Neuronal stem cell (in vitro differentiated cells): ENCODE results near the gene ZNF670.

Experiments used
- DNase-seq: peaks from one replicate; pipeline ENCODE4 v3.0.0-alpha.2; 2013; ENCODE audit warnings: low spot score
- H2AFZ ChIP-seq: one replicate; pipeline ENCODE4 v1.6.1; 2013; ENCODE audit warnings: mild to moderate bottlenecking, low read length, inconsistent platforms
- H2AK5ac ChIP-seq: 2 replicates; pipeline ENCODE4 v1.6.1; 2013; ENCODE audit warnings: low read depth, mild to moderate bottlenecking, inconsistent platforms, low read length, moderate library complexity, mixed read lengths
- H2BK120ac ChIP-seq: 2 replicates; pipeline ENCODE4 v1.6.1; 2013; ENCODE audit warnings: low read depth, mild to moderate bottlenecking, inconsistent platforms, low read length, moderate library complexity, mixed read lengths
- H2BK12ac ChIP-seq: one replicate; pipeline ENCODE4 v1.6.1; 2013; ENCODE audit warnings: low read length, inconsistent platforms
- H2BK15ac ChIP-seq: 2 replicates; pipeline ENCODE4 v1.6.1; 2013; ENCODE audit warnings: mild to moderate bottlenecking, low read length, inconsistent platforms, mixed read lengths
- H2BK5ac ChIP-seq: one replicate; pipeline ENCODE4 v1.6.1; 2013; ENCODE audit warnings: inconsistent platforms, mild to moderate bottlenecking, low read length, moderate library complexity
- H3K14ac ChIP-seq: one replicate; pipeline ENCODE4 v1.6.1; 2013; ENCODE audit warnings: low read length, inconsistent platforms
- H3K18ac ChIP-seq: 2 replicates; pipeline ENCODE4 v1.6.1; 2013; ENCODE audit warnings: low read length, inconsistent platforms
- H3K23ac ChIP-seq: 2 replicates; pipeline ENCODE4 v1.6.1; 2013; ENCODE audit warnings: low read depth, mild to moderate bottlenecking, mixed read lengths, low read length, inconsistent platforms; ENCODE audit not compliant: poor library complexity
- H3K27ac ChIP-seq: replicated peaks from 3 replicates; pipeline ENCODE4 v1.5.1; 2013; ENCODE audit warnings: low read length, inconsistent platforms
- H3K27me3 ChIP-seq, 3 experiments: 2 replicates each; pipeline ENCODE4 v1.6.1; 2013; ENCODE audit warnings: low read length in 3 of 3, mild to moderate bottlenecking in 2 of 3, inconsistent platforms in 1 of 3, low read depth in 1 of 3, mixed read lengths in 1 of 3, moderate library complexity in 1 of 3; ENCODE audit not compliant: control insufficient read depth in 3 of 3, insufficient read depth in 3 of 3
- H3K36me3 ChIP-seq, 2 donors: replicated peaks in 1 of 2; 2 replicates each; pipeline ENCODE4 v1.6.1; 2013; ENCODE audit warnings: low read length in 2 of 2; ENCODE audit not compliant: control insufficient read depth in 2 of 2, insufficient read depth in 2 of 2
- H3K4ac ChIP-seq: 2 replicates; pipeline ENCODE4 v1.6.1; 2013; ENCODE audit warnings: inconsistent platforms, mild to moderate bottlenecking, low read length, moderate library complexity
- H3K4me1 ChIP-seq, 2 donors: 1 replicate in 1 of 2; 2 replicates in 1 of 2; pipeline ENCODE4 v1.6.1; 2013; ENCODE audit warnings: low read length in 2 of 2, low read depth in 1 of 2; ENCODE audit not compliant: control insufficient read depth in 2 of 2, insufficient read depth in 1 of 2
- H3K4me2 ChIP-seq: one replicate; pipeline ENCODE4 v1.6.1; 2013; ENCODE audit warnings: mild to moderate bottlenecking, low read length, inconsistent platforms; ENCODE audit not compliant: insufficient read depth, poor library complexity, severe bottlenecking
- H3K4me3 ChIP-seq, 2 donors: 2 replicates each; pipeline ENCODE4 v1.5.1; 2013; ENCODE audit warnings: low read length in 2 of 2, mild to moderate bottlenecking in 2 of 2, inconsistent platforms in 1 of 2, moderate library complexity in 1 of 2
- H3K79me1 ChIP-seq: one replicate; pipeline ENCODE4 v1.6.1; 2013; ENCODE audit warnings: low read depth, mild to moderate bottlenecking, inconsistent platforms, low read length, moderate library complexity
- H3K9ac ChIP-seq: one replicate; pipeline ENCODE4 v1.6.1; 2013; ENCODE audit warnings: mild to moderate bottlenecking, low read depth, low read length, inconsistent platforms; ENCODE audit not compliant: poor library complexity
- H3K9me3 ChIP-seq, 2 donors: replicated peaks in 1 of 2; 2 replicates each; pipeline versions ENCODE3 to v1.6.1; 2013; ENCODE audit warnings: low read length in 2 of 2, mild to moderate bottlenecking in 2 of 2, inconsistent platforms in 1 of 2, low read depth in 1 of 2, mixed read lengths in 1 of 2, moderate library complexity in 1 of 2; ENCODE audit not compliant: control insufficient read depth in 2 of 2, insufficient read depth in 1 of 2
- H4K8ac ChIP-seq: one replicate; pipeline ENCODE4 v1.6.1; 2013; ENCODE audit warnings: low read depth, mild to moderate bottlenecking, inconsistent platforms, low read length, moderate library complexity
- H4K91ac ChIP-seq: one replicate; pipeline ENCODE4 v1.6.1; 2013; ENCODE audit warnings: low read length, low read depth, mild to moderate bottlenecking, inconsistent platforms; ENCODE audit not compliant: poor library complexity
- whole genome bisulfite sequencing, 2 donors: extraction: QIAGEN DNeasy Blood & Tissue Kit; methylation state at CpG; one replicate each; pipeline ENCODE4 v1.1.7; 2013; ENCODE audit warnings: missing lambda C conversion rate in 2 of 2, mixed read lengths in 1 of 2; ENCODE audit not compliant: insufficient read length in 2 of 2, insufficient replicate concordance in 1 of 2; ENCODE audit errors: extremely low coverage in 2 of 2; 5-methylcytosine and 5-hydroxymethylcytosine counted together

ZNF670 gene

DNA sequence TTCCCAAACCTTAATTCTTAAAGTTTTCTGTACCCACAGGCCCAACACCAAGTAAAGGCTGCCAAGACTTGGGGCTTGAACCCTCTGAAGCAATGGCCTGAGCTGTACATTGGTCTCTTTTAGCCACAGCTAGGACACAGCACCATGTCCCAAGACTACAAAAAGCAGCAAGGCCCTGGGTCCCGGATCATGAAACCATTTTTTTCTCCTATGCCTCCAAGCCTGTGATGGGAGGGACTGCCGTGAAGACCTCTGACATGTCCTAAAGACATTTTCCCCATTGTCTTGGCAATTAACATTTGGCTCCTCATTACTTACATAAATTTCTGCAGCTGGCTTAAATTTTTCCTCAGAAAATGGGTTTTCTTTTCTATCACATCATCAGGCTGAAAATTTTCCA is 30.9 kb downstream of the ZNF670 start:
- H3K36me3 ChIP-seq, result peaks cover 3 to 6% of the 10 kb centered on the region in 2 donors
- no peak overlapping the region for H3K4me2 ChIP-seq
- H3K4me1 ChIP-seq, result no peaks in the 10 kb centered on the region
- no peak overlapping the region for H2AK5ac ChIP-seq
- peaks cover 6% of the 10 kb centered on the region for H3K79me1 ChIP-seq
- H3K14ac ChIP-seq, result no peak overlapping the region
- no peak overlapping the region for H4K8ac ChIP-seq
- no peak overlapping the region for H2AFZ ChIP-seq
- H4K91ac ChIP-seq, result no peak overlapping the region
- peaks cover 36 to 88% of the 10 kb centered on the region in 2 donors for H3K9me3 ChIP-seq
- DNase-seq, result no peak
- H2BK15ac ChIP-seq, result no peak overlapping the region
- H3K18ac ChIP-seq, result no peak overlapping the region
- H2BK120ac ChIP-seq, result no peak overlapping the region
- no peak overlapping the region for H3K23ac ChIP-seq
- WGBS, 2 donors, result no CpG with 5 or more reads among the region's 2 CpGs
- H3K4ac ChIP-seq, result no peak overlapping the region
- H3K9ac ChIP-seq, result no peak overlapping the region
- H3K27ac ChIP-seq, result no peak overlapping the region
- H2BK12ac ChIP-seq, result no peak overlapping the region
- H3K27me3 ChIP-seq, result no peaks in the 10 kb centered on the region
- H2BK5ac ChIP-seq, result no peak overlapping the region
- H3K4me3 ChIP-seq, result no peak overlapping the region

DNA sequence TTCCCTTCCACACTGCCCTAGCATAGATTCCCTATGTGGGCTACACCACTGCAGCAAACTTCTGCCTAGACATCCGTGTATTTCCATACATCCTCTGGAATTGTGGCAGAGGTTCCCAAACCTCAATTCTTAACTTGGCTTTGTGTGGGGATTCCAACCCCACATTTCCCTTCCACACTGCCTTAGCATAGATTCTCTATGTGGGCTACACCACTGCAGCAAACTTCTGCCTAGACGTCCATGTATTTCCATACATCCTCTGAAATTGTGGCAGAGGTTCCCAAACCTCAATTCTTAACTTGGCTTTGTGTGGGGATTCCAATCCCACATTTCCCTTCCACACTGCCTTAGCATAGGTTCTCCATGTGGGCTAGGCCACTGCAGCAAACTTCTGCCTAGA is 31.4 kb downstream of the ZNF670 start:
- Histone ChIP-seq H2BK12ac (no peak overlapping the region), H2BK120ac (no peak overlapping the region), H3K4me1 (no peaks in the 10 kb centered on the region), H4K8ac (no peak overlapping the region), H3K27ac (no peak overlapping the region), H2BK5ac (no peak overlapping the region), H3K36me3 (peaks cover 3 to 4% of the 10 kb centered on the region in 2 donors), H2AFZ (no peak overlapping the region), H3K14ac (no peak overlapping the region), H3K9ac (no peak overlapping the region), H2BK15ac (no peak overlapping the region), H3K23ac (no peak overlapping the region), H3K4ac (no peak overlapping the region), H3K4me2 (no peak overlapping the region), H3K18ac (no peak overlapping the region), H3K27me3 (no peaks in the 10 kb centered on the region), H3K79me1 (peaks cover 6% of the 10 kb centered on the region), H2AK5ac (no peak overlapping the region), H3K9me3 (peaks cover 32 to 88% of the 10 kb centered on the region in 2 donors), H4K91ac (no peak overlapping the region), H3K4me3 (no peak overlapping the region)
- no CpG with 5 or more reads among the region's 2 CpGs for WGBS, 2 donors
- no peak for DNase-seq

DNA sequence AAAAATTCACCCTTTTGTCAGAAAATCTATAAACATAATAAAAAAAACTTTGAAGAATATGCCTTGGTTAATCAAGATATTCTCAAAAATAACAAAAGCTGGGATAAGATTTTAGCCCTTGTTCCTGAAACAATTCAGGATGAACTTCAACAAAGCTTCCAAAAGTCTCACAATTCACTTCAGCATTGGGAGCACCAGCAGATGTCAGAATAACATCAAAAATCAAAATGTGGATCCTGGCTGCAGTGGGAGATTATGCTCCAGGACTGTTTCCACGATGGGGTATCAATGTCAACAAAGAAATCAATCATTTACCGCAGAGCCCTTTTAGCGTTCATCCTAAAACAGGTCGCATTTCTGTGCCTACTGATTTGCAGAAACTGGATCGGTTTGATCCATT is 35.2 kb downstream of the ZNF670 start:
- H3K79me1 ChIP-seq, result peaks cover 6% of the 10 kb centered on the region
- no peak overlapping the region for H3K14ac ChIP-seq
- peaks cover 8 to 19% of the 10 kb centered on the region in 2 donors for H3K36me3 ChIP-seq
- H3K9me3 ChIP-seq, result peaks cover 36 to 94% of the 10 kb centered on the region in 2 donors
- no peak overlapping the region for H3K4me3 ChIP-seq
- no peak overlapping the region for H2AFZ ChIP-seq
- H2BK12ac ChIP-seq, result no peak overlapping the region
- no peak overlapping the region for H2BK120ac ChIP-seq
- no peak overlapping the region for H2BK15ac ChIP-seq
- no peak overlapping the region for H3K18ac ChIP-seq
- no CpG with 5 or more reads among the region's 5 CpGs for WGBS, 2 donors
- H3K4me1 ChIP-seq, result no peaks in the 10 kb centered on the region
- no peak overlapping the region for H3K23ac ChIP-seq
- no peak overlapping the region for H4K8ac ChIP-seq
- no peak overlapping the region for H3K4me2 ChIP-seq
- H3K27ac ChIP-seq, result no peak overlapping the region
- H3K4ac ChIP-seq, result no peak overlapping the region
- H2AK5ac ChIP-seq, result no peak overlapping the region
- no peak overlapping the region for H3K9ac ChIP-seq
- no peak overlapping the region for H4K91ac ChIP-seq
- H2BK5ac ChIP-seq, result no peak overlapping the region
- no peaks in the 10 kb centered on the region for H3K27me3 ChIP-seq
- DNase-seq, result no peak

DNA sequence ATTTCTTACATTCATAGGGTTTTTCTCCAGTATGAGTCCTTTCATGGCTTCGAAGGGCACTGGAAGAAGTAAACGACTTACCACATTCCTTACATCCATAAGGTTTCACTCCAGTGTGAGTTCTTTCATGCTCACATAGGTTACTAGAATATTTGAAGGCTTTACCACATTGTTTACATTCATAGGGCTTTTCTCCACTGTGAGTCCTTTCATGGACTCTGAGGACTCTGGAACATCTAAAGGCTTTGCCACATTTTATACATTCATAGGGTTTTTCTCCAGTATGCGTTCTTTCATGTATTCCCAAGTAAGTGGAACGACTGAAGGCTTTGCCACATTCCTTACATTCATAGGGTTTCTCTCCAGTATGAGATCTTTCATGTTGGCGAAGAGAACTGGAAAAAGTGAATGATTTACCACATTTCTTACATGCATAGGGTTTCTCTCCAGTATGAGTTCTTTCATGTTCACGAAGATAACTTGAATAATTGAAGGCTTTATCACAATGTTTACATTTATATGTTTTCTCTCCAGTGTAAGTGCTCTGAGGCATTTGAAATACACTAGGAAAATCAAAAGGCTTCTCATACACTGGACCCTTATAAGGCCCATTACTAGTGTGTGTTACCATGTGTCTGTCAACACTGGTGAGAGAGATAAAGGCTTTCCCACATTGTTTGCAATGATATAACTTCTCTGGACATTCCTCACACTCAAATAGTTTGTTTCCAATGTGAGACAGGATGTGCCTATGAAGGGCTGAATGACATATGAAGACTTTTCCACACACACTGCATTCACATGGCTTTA is 40.9 kb downstream of the ZNF670 start:
- H3K18ac ChIP-seq, result no peak overlapping the region
- H4K91ac ChIP-seq, result no peak overlapping the region
- H3K4ac ChIP-seq, result no peak overlapping the region
- no CpG with 5 or more reads among the region's 6 CpGs for WGBS, 2 donors
- no peaks in the 10 kb centered on the region for H3K27me3 ChIP-seq
- H3K4me2 ChIP-seq, result no peak overlapping the region
- H3K4me3 ChIP-seq, result no peak overlapping the region
- H4K8ac ChIP-seq, result no peak overlapping the region
- H3K9me3 ChIP-seq, result peaks cover 39 to 93% of the 10 kb centered on the region in 2 donors
- H2BK15ac ChIP-seq, result no peak overlapping the region
- no peak overlapping the region for H3K14ac ChIP-seq
- H2AK5ac ChIP-seq, result no peak overlapping the region
- H2BK5ac ChIP-seq, result no peak overlapping the region
- no peak overlapping the region for H3K23ac ChIP-seq
- no peak overlapping the region for H2BK12ac ChIP-seq
- H3K27ac ChIP-seq, result no peak overlapping the region
- H3K4me1 ChIP-seq, result no peaks in the 10 kb centered on the region
- DNase-seq, result no peak
- no peak overlapping the region for H2BK120ac ChIP-seq
- H2AFZ ChIP-seq, result no peak overlapping the region
- H3K9ac ChIP-seq, result no peak overlapping the region
- H3K36me3 ChIP-seq, result peaks cover 30 to 66% of the 10 kb centered on the region in 2 donors
- H3K79me1 ChIP-seq, result no peaks in the 10 kb centered on the region
